Stomach (tissue), 4 donors: Measurements from ENCODE around the gene MRPL49.

ENCODE experiments used
- EP300 ChIP-seq: sonication (generic); formaldehyde crosslinking; IDR thresholded peaks from one replicate; pipeline ENCODE4 v1.6.1; 2017; ENCODE audit warnings: antibody characterized with exemption
- POLR2A ChIP-seq, 4 donors: fragments of 450-650 bp; IDR thresholded peaks; one replicate each; pipeline ENCODE4 v1.6.1; 2016; ENCODE audit warnings: antibody characterized with exemption in 4 of 4, control low read depth in 2 of 4, mild to moderate bottlenecking in 1 of 4, moderate library complexity in 1 of 4
- TF ChIP-seq, protein P1 (sequence below), 7 experiments: fragments of 450-650 bp in 4 of 7; fragments of 200-600 bp in 3 of 7; sonication (generic) in 3 of 7; IDR thresholded peaks; one replicate each; pipeline ENCODE4 v1.5.1; 2016 to 2019; ENCODE audit warnings: antibody characterized with exemption in 7 of 7, control low read depth in 2 of 7, mild to moderate bottlenecking in 1 of 7

DNA sequence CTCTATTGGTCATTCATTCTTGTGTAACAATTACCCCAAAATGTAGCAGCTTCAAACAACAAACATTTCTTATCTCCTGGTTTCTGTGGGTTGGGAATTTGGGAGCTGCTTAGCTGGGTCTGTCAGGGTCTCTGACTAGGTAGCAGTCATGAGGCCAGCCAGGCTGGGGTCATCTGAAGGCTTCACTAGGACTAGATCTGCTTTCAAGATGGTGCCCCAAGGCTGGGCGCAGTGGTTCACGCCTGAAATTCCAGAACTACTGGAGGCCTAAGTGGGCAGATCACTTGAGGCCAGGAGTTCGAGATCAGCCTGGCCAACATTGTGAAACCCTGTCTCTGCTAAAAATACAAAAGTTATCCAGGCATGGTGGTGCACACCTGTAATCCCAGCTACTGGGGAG lies 34.8 kb downstream of the MRPL49 start:
- TF ChIP-seq POLR2A (IDR thresholded peaks at IDR 0.05) (no peak), EP300 (no peak)
- TF ChIP-seq, protein P1, sequence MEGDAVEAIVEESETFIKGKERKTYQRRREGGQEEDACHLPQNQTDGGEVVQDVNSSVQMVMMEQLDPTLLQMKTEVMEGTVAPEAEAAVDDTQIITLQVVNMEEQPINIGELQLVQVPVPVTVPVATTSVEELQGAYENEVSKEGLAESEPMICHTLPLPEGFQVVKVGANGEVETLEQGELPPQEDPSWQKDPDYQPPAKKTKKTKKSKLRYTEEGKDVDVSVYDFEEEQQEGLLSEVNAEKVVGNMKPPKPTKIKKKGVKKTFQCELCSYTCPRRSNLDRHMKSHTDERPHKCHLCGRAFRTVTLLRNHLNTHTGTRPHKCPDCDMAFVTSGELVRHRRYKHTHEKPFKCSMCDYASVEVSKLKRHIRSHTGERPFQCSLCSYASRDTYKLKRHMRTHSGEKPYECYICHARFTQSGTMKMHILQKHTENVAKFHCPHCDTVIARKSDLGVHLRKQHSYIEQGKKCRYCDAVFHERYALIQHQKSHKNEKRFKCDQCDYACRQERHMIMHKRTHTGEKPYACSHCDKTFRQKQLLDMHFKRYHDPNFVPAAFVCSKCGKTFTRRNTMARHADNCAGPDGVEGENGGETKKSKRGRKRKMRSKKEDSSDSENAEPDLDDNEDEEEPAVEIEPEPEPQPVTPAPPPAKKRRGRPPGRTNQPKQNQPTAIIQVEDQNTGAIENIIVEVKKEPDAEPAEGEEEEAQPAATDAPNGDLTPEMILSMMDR (IDR thresholded peaks at IDR 0.05): no peak
